Activated T-cell treated with anti-CD3 and anti-CD28 coated beads, Interleukin-2, amount 50 U/mL, for 24 hours (primary cell): ENCODE measurements around the gene EXOC1L.

Experiments
- DNase-seq: peaks from one replicate; pipeline ENCODE4 v3.0.0-alpha.2; 2020
- H3K27ac Mint-ChIP-seq: 2 replicates; pipeline ENCODE4 v1.8.0; 2020; ENCODE audit warnings: mild to moderate bottlenecking, mixed read lengths
- H3K27me3 Mint-ChIP-seq: 2 replicates; pipeline ENCODE4 v1.8.0; 2020; ENCODE audit warnings: mixed read lengths
- H3K36me3 Mint-ChIP-seq: 2 replicates; pipeline ENCODE4 v1.8.0; 2020; ENCODE audit warnings: low read depth, mixed read lengths
- H3K4me1 Mint-ChIP-seq: 2 replicates; pipeline ENCODE4 v1.8.0; 2020; ENCODE audit warnings: low read depth, mixed read lengths
- H3K4me3 Mint-ChIP-seq: 2 replicates; pipeline ENCODE4 v1.8.0; 2020; ENCODE audit warnings: mild to moderate bottlenecking, moderate library complexity, mixed read lengths
- H3K9me3 Mint-ChIP-seq: 2 replicates; pipeline ENCODE4 v1.8.0; 2020; ENCODE audit warnings: mixed read lengths

The EXOC1L gene

GRCh38 chr4:55884093-55884850 is 64.7 kb downstream of the EXOC1L start:
- Mint-ChIP-seq H3K9me3 (no peaks in the 10 kb centered on the region), H3K36me3 (peaks cover 67% of the 10 kb centered on the region), H3K27me3 (no peaks in the 10 kb centered on the region), H3K27ac (no peak overlapping the region), H3K4me3 (no peak overlapping the region), H3K4me1 (peaks cover 4% of the 10 kb centered on the region)
- no peak for DNase-seq

DNA sequence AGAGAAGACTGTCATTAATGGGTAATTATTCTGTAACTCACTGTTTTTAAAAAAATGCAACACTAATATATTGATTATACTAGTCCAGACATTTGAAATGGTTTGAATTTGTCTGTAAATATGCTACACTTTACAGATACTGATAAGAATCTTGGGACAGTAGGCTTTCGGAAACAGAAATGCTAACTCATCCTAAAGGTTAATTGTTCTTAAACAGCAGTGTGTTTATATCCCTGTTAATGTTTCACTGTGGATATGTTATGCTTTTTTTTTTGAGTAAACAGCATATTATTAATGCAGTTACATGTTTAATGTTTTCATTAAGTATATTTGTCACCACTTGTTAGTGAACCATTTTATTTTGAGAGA is 65.2 kb downstream of the EXOC1L start:
- DNase-seq: no peak
- Mint-ChIP-seq H3K9me3 (no peaks in the 10 kb centered on the region), H3K4me3 (no peak overlapping the region), H3K4me1 (peaks cover 4% of the 10 kb centered on the region), H3K27me3 (no peaks in the 10 kb centered on the region), H3K36me3 (peaks cover 69% of the 10 kb centered on the region), H3K27ac (no peak overlapping the region)
